Neuronal stem cell (in vitro differentiated cells): ENCODE results near the gene RPS13. TPM values are rescaled to one million over a fixed set of nuclear protein-coding genes. Genes with fewer than 3 reads are reported as not detected.
A peak's percentile ranks its signal among the peaks of the same experiment; 100 is the strongest.

Experiments
- DNase-seq: peaks from one replicate; pipeline ENCODE4 v3.0.0-alpha.2; 2013; ENCODE audit warnings: low spot score
- H2AFZ ChIP-seq: one replicate; pipeline ENCODE4 v1.6.1; 2013; ENCODE audit warnings: mild to moderate bottlenecking, low read length, inconsistent platforms
- H2AK5ac ChIP-seq: 2 replicates; pipeline ENCODE4 v1.6.1; 2013; ENCODE audit warnings: low read depth, mild to moderate bottlenecking, inconsistent platforms, low read length, moderate library complexity, mixed read lengths
- H2BK120ac ChIP-seq: 2 replicates; pipeline ENCODE4 v1.6.1; 2013; ENCODE audit warnings: low read depth, mild to moderate bottlenecking, inconsistent platforms, low read length, moderate library complexity, mixed read lengths
- H2BK12ac ChIP-seq: one replicate; pipeline ENCODE4 v1.6.1; 2013; ENCODE audit warnings: low read length, inconsistent platforms
- H2BK15ac ChIP-seq: 2 replicates; pipeline ENCODE4 v1.6.1; 2013; ENCODE audit warnings: mild to moderate bottlenecking, low read length, inconsistent platforms, mixed read lengths
- H2BK5ac ChIP-seq: one replicate; pipeline ENCODE4 v1.6.1; 2013; ENCODE audit warnings: inconsistent platforms, mild to moderate bottlenecking, low read length, moderate library complexity
- H3K14ac ChIP-seq: one replicate; pipeline ENCODE4 v1.6.1; 2013; ENCODE audit warnings: low read length, inconsistent platforms
- H3K18ac ChIP-seq: 2 replicates; pipeline ENCODE4 v1.6.1; 2013; ENCODE audit warnings: low read length, inconsistent platforms
- H3K23ac ChIP-seq: 2 replicates; pipeline ENCODE4 v1.6.1; 2013; ENCODE audit warnings: low read depth, mild to moderate bottlenecking, mixed read lengths, low read length, inconsistent platforms; ENCODE audit not compliant: poor library complexity
- H3K27ac ChIP-seq: replicated peaks from 3 replicates; pipeline ENCODE4 v1.5.1; 2013; ENCODE audit warnings: low read length, inconsistent platforms
- H3K27me3 ChIP-seq, 3 experiments: 2 replicates each; pipeline ENCODE4 v1.6.1; 2013; ENCODE audit warnings: low read length in 3 of 3, mild to moderate bottlenecking in 2 of 3, inconsistent platforms in 1 of 3, low read depth in 1 of 3, mixed read lengths in 1 of 3, moderate library complexity in 1 of 3; ENCODE audit not compliant: control insufficient read depth in 3 of 3, insufficient read depth in 3 of 3
- H3K36me3 ChIP-seq, 2 donors: replicated peaks in 1 of 2; 2 replicates each; pipeline ENCODE4 v1.6.1; 2013; ENCODE audit warnings: low read length in 2 of 2; ENCODE audit not compliant: control insufficient read depth in 2 of 2, insufficient read depth in 2 of 2
- H3K4ac ChIP-seq: 2 replicates; pipeline ENCODE4 v1.6.1; 2013; ENCODE audit warnings: inconsistent platforms, mild to moderate bottlenecking, low read length, moderate library complexity
- H3K4me1 ChIP-seq, 2 donors: 1 replicate in 1 of 2; 2 replicates in 1 of 2; pipeline ENCODE4 v1.6.1; 2013; ENCODE audit warnings: low read length in 2 of 2, low read depth in 1 of 2; ENCODE audit not compliant: control insufficient read depth in 2 of 2, insufficient read depth in 1 of 2
- H3K4me2 ChIP-seq: one replicate; pipeline ENCODE4 v1.6.1; 2013; ENCODE audit warnings: mild to moderate bottlenecking, low read length, inconsistent platforms; ENCODE audit not compliant: insufficient read depth, poor library complexity, severe bottlenecking
- H3K4me3 ChIP-seq, 2 donors: 2 replicates each; pipeline ENCODE4 v1.5.1; 2013; ENCODE audit warnings: low read length in 2 of 2, mild to moderate bottlenecking in 2 of 2, inconsistent platforms in 1 of 2, moderate library complexity in 1 of 2
- H3K79me1 ChIP-seq: one replicate; pipeline ENCODE4 v1.6.1; 2013; ENCODE audit warnings: low read depth, mild to moderate bottlenecking, inconsistent platforms, low read length, moderate library complexity
- H3K9ac ChIP-seq: one replicate; pipeline ENCODE4 v1.6.1; 2013; ENCODE audit warnings: mild to moderate bottlenecking, low read depth, low read length, inconsistent platforms; ENCODE audit not compliant: poor library complexity
- H3K9me3 ChIP-seq, 2 donors: replicated peaks in 1 of 2; 2 replicates each; pipeline versions ENCODE3 to v1.6.1; 2013; ENCODE audit warnings: low read length in 2 of 2, mild to moderate bottlenecking in 2 of 2, inconsistent platforms in 1 of 2, low read depth in 1 of 2, mixed read lengths in 1 of 2, moderate library complexity in 1 of 2; ENCODE audit not compliant: control insufficient read depth in 2 of 2, insufficient read depth in 1 of 2
- H4K8ac ChIP-seq: one replicate; pipeline ENCODE4 v1.6.1; 2013; ENCODE audit warnings: low read depth, mild to moderate bottlenecking, inconsistent platforms, low read length, moderate library complexity
- H4K91ac ChIP-seq: one replicate; pipeline ENCODE4 v1.6.1; 2013; ENCODE audit warnings: low read length, low read depth, mild to moderate bottlenecking, inconsistent platforms; ENCODE audit not compliant: poor library complexity
- WGBS, 2 donors: extraction: QIAGEN DNeasy Blood & Tissue Kit; methylation state at CpG; one replicate each; pipeline ENCODE4 v1.1.7; 2013; ENCODE audit warnings: missing lambda C conversion rate in 2 of 2, mixed read lengths in 1 of 2; ENCODE audit not compliant: insufficient read length in 2 of 2, insufficient replicate concordance in 1 of 2; ENCODE audit errors: extremely low coverage in 2 of 2; 5-methylcytosine and 5-hydroxymethylcytosine counted together
- polyA plus RNA-seq, 2 experiments: library from polyadenylated mRNA; stranded (reverse); fragments of 200-250 nt; gene quantifications; one replicate each; pipeline ENCODE4 v1.2.3, GENCODE V29; 2013

Gene RPS13
- polyA plus RNA-seq (2013, experiment 1 of 2): 2,260 TPM
- 2,268 TPM for polyA plus RNA-seq (2013, experiment 2 of 2)

- Histone ChIP-seq H3K9me3 (no peaks in the 10 kb centered on the region), H2BK12ac (peak within 1 kb of the TSS; percentile 80), H2BK5ac (peak within 1 kb of the TSS; percentile 97), H3K9ac (peak within 1 kb of the TSS; percentile 99), H3K27ac (peak within 1 kb of the TSS; percentile 36), H3K14ac (peak within 1 kb of the TSS; percentile 67), H4K8ac (no peak within 1 kb of the TSS), H2BK120ac (peak within 1 kb of the TSS; percentile 68), H2AFZ (peak within 1 kb of the TSS; percentile 92), H3K4me1 (peaks cover 4 to 7% of the 10 kb centered on the region in 2 donors), H2BK15ac (no peak within 1 kb of the TSS), H3K4ac (no peak within 1 kb of the TSS), H3K23ac (peak within 1 kb of the TSS; percentile 98), H2AK5ac (peak within 1 kb of the TSS; percentile 86), H3K4me2 (peak within 1 kb of the TSS; percentile 82), H3K4me3 (peak within 1 kb of the TSS; percentile 78 to 97), H3K27me3 (no peaks in the 10 kb centered on the region), H3K18ac (peak within 1 kb of the TSS; percentile 96), H3K36me3 (peaks cover 14 to 40% of the 10 kb centered on the region in 2 donors), H3K79me1 (peaks cover 9% of the 10 kb centered on the region), H4K91ac (peak within 1 kb of the TSS; percentile 92)
- WGBS, 2 donors: no CpG with 5 or more reads among the region's 55 CpGs
- DNase-seq: peak; percentile 96
Observed at GRCh38 chr11:17077520-17078401, at the start of gene RPS13. Gene RPS13 (minus strand): TSS chr11:17077667. CDS start chr11:17077641, 26 bp downstream.

- no peaks in the 10 kb centered on the region for H3K27me3 ChIP-seq
- no peak overlapping the region for H3K14ac ChIP-seq
- no peak overlapping the region for H2BK12ac ChIP-seq
- H2BK5ac ChIP-seq: no peak overlapping the region
- H3K9me3 ChIP-seq: peaks cover 0 to 4% of the 10 kb centered on the region in 2 donors
- H2BK15ac ChIP-seq: no peak overlapping the region
- H3K23ac ChIP-seq: no peak overlapping the region
- no CpG with 5 or more reads among the region's 2 CpGs for WGBS, 2 donors
- no peak for DNase-seq
- H3K79me1 ChIP-seq: no peaks in the 10 kb centered on the region
- no peak overlapping the region for H3K18ac ChIP-seq
- H3K4me3 ChIP-seq: no peak overlapping the region
- no peak overlapping the region for H2AK5ac ChIP-seq
- H3K9ac ChIP-seq: no peak overlapping the region
- H4K8ac ChIP-seq: no peak overlapping the region
- no peak overlapping the region for H3K27ac ChIP-seq
- no peak overlapping the region for H2AFZ ChIP-seq
- H3K36me3 ChIP-seq: peaks cover 5 to 85% of the 10 kb centered on the region in 2 donors
- H4K91ac ChIP-seq: no peak overlapping the region
- no peak overlapping the region for H2BK120ac ChIP-seq
- no peak overlapping the region for H3K4me2 ChIP-seq
- no peaks in the 10 kb centered on the region for H3K4me1 ChIP-seq
- no peak overlapping the region for H3K4ac ChIP-seq
Observed at GRCh38 chr11:17121981-17122380, 44.5 kb upstream of the RPS13 start.

- no peaks in the 10 kb centered on the region for H3K4me1 ChIP-seq
- H3K18ac ChIP-seq: no peak overlapping the region
- H3K4me3 ChIP-seq: no peak overlapping the region
- no CpG with 5 or more reads among the region's 4 CpGs for WGBS, 2 donors
- no peak for DNase-seq
- H2AK5ac ChIP-seq: no peak overlapping the region
- H4K8ac ChIP-seq: no peak overlapping the region
- H2BK5ac ChIP-seq: no peak overlapping the region
- H2AFZ ChIP-seq: no peak overlapping the region
- H3K14ac ChIP-seq: no peak overlapping the region
- H3K23ac ChIP-seq: no peak overlapping the region
- H3K79me1 ChIP-seq: no peaks in the 10 kb centered on the region
- no peak overlapping the region for H2BK12ac ChIP-seq
- peaks cover 5 to 92% of the 10 kb centered on the region in 2 donors for H3K36me3 ChIP-seq
- no peak overlapping the region for H4K91ac ChIP-seq
- H2BK120ac ChIP-seq: no peak overlapping the region
- H2BK15ac ChIP-seq: no peak overlapping the region
- H3K4me2 ChIP-seq: no peak overlapping the region
- no peaks in the 10 kb centered on the region for H3K27me3 ChIP-seq
- no peak overlapping the region for H3K4ac ChIP-seq
- peaks cover 0 to 7% of the 10 kb centered on the region in 2 donors for H3K9me3 ChIP-seq
- no peak overlapping the region for H3K9ac ChIP-seq
- no peak overlapping the region for H3K27ac ChIP-seq
Observed at GRCh38 chr11:17117262-17117661, 39.8 kb upstream of the RPS13 start.

- H2BK12ac ChIP-seq: no peak overlapping the region
- DNase-seq: no peak
- no peak overlapping the region for H3K4me2 ChIP-seq
- H3K9ac ChIP-seq: no peak overlapping the region
- H2BK5ac ChIP-seq: no peak overlapping the region
- no peak overlapping the region for H3K4ac ChIP-seq
- H3K9me3 ChIP-seq: peaks cover 0 to 7% of the 10 kb centered on the region in 2 donors
- H2AFZ ChIP-seq: no peak overlapping the region
- no peak overlapping the region for H3K23ac ChIP-seq
- H3K79me1 ChIP-seq: no peaks in the 10 kb centered on the region
- no peaks in the 10 kb centered on the region for H3K27me3 ChIP-seq
- no peak overlapping the region for H3K14ac ChIP-seq
- no peak overlapping the region for H3K4me3 ChIP-seq
- H2BK15ac ChIP-seq: no peak overlapping the region
- no CpG with 5 or more reads among the region's 1 CpG for WGBS, 2 donors
- H3K18ac ChIP-seq: no peak overlapping the region
- no peak overlapping the region for H2BK120ac ChIP-seq
- H4K8ac ChIP-seq: no peak overlapping the region
- no peak overlapping the region for H4K91ac ChIP-seq
- peaks cover 4 to 92% of the 10 kb centered on the region in 2 donors for H3K36me3 ChIP-seq
- no peak overlapping the region for H3K27ac ChIP-seq
- no peak overlapping the region for H2AK5ac ChIP-seq
- no peaks in the 10 kb centered on the region for H3K4me1 ChIP-seq
Observed at GRCh38 chr11:17116117-17116516, 38.6 kb upstream of the RPS13 start.
